SH-SY5Y (cell line): ENCODE data around the gene GNG13.

Source experiments
- GATA2 ChIP-seq: IDR thresholded peaks from 2 replicates; pipeline ENCODE4 v1.6.1; 2011; ENCODE audit warnings: mild to moderate bottlenecking, low read depth, low read length
- GATA3 ChIP-seq: IDR thresholded peaks from 2 replicates; pipeline ENCODE4 v1.6.1; 2011; ENCODE audit warnings: low read depth, mild to moderate bottlenecking, low read length, moderate library complexity

GRCh38 chr16:772959-773358 lies 27.6 kb downstream of the GNG13 start:
- TF ChIP-seq GATA2 (no peak), GATA3 (no peak)
